Cerebellar cortex (tissue), 1 donor: Measurements from ENCODE around the gene CLEC1B.
"Not testable (repeated sequence)": the region's sequence is repeated elsewhere in the genome, so short reads cannot be mapped to it uniquely, and the experiment has no call there.

Experiments used
- DNase-seq: peaks from one replicate; pipeline ENCODE4 v3.0.0-alpha.2; 2015; ENCODE audit warnings: low spot score

CLEC1B gene

GRCh38 chr12:9974731-9975130 lies 24.2 kb downstream of the CLEC1B start:
- not testable (repeated sequence) for DNase-seq

- no peak for DNase-seq
Measured at GRCh38 chr12:9973949-9974348, 25.0 kb downstream of the CLEC1B start.

- DNase-seq = no peak
Measured at GRCh38 chr12:9971181-9971580, 27.7 kb downstream of the CLEC1B start, which contains the start of gene CLEC12A. TSS of gene CLEC12A (plus strand) at chr12:9971409. CDS start at chr12:9971597, 188 bp downstream.

DNA sequence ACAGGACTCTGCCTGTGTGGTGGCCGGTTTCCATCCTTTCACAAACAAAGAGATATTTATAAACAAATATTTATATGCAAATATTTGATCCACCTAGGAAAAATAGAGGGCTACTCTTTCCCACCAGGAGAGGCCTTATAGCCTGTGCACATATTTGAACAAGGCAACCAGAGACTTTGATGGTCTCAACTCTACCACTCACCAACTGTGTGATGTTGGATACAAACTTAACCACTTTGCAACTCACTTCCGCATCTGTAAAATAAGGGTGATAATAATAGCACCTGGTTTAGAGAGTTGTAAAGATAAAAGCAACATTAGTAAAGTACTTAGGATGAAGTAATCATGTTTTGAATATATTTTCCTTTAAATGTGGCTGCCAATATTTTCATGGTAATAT lies 29.2 kb downstream of the CLEC1B start:
- DNase-seq = no peak

DNA sequence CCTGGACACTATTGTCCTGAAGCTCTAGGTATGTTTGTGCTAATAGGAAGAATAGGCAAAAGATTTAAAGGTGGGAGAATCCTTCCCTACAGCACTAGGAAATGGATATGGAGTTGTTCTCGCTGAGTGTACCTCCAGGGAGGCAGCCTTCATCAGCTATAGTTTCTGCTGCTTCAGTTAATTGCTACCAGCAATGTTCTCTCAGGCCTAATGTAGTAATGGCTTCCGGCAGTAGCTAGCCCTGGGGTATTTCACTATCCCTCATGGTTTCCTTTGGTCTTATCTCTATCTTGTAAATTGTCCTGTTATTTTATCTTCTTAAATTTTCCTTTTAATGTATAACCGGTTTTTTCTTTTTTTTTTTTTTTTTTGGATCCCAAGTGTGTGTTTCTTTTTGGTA lies 37.0 kb downstream of the CLEC1B start:
- no peak for DNase-seq

- DNase-seq = no peak
Measured at GRCh38 chr12:9961106-9961505, 37.8 kb downstream of the CLEC1B start.

GRCh38 chr12:9960590-9960989 lies 38.3 kb downstream of the CLEC1B start:
- DNase-seq = no peak

DNA sequence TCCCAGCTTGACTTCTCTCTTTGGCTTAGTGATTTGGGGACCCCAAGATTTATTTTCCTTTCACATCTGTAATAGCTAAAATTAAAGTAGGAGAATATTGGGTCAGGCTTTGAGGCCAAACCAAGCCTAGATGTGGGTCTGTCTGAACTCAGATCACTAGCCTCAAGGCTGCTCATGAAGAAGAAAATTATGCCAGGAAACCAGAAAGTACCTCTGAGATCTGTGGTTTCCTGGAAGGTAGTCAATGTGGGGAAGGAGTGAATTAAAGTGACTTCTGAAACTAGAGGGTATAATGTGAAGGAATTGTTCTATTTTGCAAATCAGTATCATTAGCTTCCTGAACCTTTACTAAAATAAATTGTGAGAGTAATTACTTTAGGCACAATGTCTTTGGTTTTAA lies 41.1 kb downstream of the CLEC1B start:
- DNase-seq = no peak

GRCh38 chr12:9952954-9953729 lies 45.8 kb downstream of the CLEC1B start:
- DNase-seq = not testable (repeated sequence)

GRCh38 chr12:9951026-9951675 lies 47.8 kb downstream of the CLEC1B start:
- no peak for DNase-seq

- no peak for DNase-seq
Measured at GRCh38 chr12:9948606-9949296, 50.2 kb downstream of the CLEC1B start.

GRCh38 chr12:9947674-9948073 lies 51.2 kb downstream of the CLEC1B start:
- DNase-seq = no peak

- DNase-seq = no peak
Measured at GRCh38 chr12:9944391-9944790, 54.5 kb downstream of the CLEC1B start.

GRCh38 chr12:9943240-9943639 lies 55.7 kb downstream of the CLEC1B start:
- no peak for DNase-seq
